DOHH2 (cell line): ENCODE results near the gene TRIM40.

ENCODE experiments used
- EZH2phosphoT487 ChIP-seq: fragments of 200-600 bp; sonication (generic); IDR thresholded peaks from 2 replicates; pipeline ENCODE4 v1.6.1; 2017; ENCODE audit warnings: borderline replicate concordance, mild to moderate bottlenecking, antibody characterized with exemption, low read length, moderate library complexity, mixed read lengths
- TF ChIP-seq, protein P1 (sequence below): fragments of 200-600 bp; sonication (generic); IDR thresholded peaks from one replicate; pipeline ENCODE4 v1.5.1; 2014; ENCODE audit warnings: antibody characterized with exemption, mild to moderate bottlenecking, low read depth, low read length; ENCODE audit not compliant: poor library complexity, severe bottlenecking

DNA sequence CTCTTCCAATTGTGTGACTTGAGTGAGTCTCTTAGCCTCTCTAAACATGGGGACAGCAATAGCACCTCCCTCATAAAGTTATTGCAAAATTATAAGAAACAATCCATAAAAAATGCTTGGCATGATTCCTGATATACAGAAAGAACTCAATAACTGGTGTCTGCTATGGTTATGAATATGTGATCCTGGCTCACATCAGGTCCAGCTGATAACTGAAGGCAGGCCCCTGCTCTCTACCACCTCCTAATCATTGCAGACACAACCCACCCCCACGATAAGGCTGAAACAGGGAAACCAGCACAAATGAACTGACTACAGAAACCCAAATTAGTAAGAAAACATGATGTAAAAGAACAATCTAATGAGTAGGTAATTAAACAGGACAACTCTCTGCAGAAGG lies 32.8 kb downstream of the TRIM40 start:
- TF ChIP-seq, protein P1, sequence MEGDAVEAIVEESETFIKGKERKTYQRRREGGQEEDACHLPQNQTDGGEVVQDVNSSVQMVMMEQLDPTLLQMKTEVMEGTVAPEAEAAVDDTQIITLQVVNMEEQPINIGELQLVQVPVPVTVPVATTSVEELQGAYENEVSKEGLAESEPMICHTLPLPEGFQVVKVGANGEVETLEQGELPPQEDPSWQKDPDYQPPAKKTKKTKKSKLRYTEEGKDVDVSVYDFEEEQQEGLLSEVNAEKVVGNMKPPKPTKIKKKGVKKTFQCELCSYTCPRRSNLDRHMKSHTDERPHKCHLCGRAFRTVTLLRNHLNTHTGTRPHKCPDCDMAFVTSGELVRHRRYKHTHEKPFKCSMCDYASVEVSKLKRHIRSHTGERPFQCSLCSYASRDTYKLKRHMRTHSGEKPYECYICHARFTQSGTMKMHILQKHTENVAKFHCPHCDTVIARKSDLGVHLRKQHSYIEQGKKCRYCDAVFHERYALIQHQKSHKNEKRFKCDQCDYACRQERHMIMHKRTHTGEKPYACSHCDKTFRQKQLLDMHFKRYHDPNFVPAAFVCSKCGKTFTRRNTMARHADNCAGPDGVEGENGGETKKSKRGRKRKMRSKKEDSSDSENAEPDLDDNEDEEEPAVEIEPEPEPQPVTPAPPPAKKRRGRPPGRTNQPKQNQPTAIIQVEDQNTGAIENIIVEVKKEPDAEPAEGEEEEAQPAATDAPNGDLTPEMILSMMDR, result no peak
- no peak for TF ChIP-seq EZH2phosphoT487
